ENCODE data around the gene GIMD1. TPM values are rescaled to one million over a fixed set of nuclear protein-coding genes. Genes with fewer than 3 reads are reported as not detected.
"Not testable (repeated sequence)": the region's sequence is repeated elsewhere in the genome, so short reads cannot be mapped to it uniquely, and the experiment has no call there.

Gene GIMD1
- polyA plus RNA-seq (ENCODE audit: insufficient read length in 3 of 3) = not detected

GRCh38 chr4:106368678-106369077 is at the start of gene GIMD1:
Gene GIMD1 (minus strand): TSS chr4:106368778. CDS start chr4:106367435, 1,343 bp downstream.
- no peak for DNase-seq (ENCODE audit: low read depth in 3 of 3, low spot score in 2 of 3)

DNA sequence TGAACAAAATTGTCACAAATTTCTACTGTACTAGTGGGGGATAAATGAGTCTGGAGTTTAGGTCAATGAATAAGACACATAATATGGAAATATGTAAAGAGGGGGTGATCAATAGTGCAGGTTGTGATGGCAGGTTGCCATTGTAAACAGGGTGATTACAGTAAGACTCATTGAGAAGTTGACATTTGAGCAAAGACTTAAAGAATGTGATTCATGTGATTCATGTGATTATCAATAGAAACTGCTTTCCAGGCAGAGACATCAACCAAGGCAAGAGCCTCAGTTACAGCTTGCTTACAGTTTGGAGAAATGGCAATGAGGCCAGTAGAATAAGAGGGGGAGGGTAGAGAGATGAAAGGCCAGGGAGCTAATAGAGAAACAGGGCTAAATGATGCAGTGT is 45.8 kb upstream of the GIMD1 start:
- DNase-seq (ENCODE audit: low read depth in 3 of 3, low spot score in 2 of 3) = no peak

DNA sequence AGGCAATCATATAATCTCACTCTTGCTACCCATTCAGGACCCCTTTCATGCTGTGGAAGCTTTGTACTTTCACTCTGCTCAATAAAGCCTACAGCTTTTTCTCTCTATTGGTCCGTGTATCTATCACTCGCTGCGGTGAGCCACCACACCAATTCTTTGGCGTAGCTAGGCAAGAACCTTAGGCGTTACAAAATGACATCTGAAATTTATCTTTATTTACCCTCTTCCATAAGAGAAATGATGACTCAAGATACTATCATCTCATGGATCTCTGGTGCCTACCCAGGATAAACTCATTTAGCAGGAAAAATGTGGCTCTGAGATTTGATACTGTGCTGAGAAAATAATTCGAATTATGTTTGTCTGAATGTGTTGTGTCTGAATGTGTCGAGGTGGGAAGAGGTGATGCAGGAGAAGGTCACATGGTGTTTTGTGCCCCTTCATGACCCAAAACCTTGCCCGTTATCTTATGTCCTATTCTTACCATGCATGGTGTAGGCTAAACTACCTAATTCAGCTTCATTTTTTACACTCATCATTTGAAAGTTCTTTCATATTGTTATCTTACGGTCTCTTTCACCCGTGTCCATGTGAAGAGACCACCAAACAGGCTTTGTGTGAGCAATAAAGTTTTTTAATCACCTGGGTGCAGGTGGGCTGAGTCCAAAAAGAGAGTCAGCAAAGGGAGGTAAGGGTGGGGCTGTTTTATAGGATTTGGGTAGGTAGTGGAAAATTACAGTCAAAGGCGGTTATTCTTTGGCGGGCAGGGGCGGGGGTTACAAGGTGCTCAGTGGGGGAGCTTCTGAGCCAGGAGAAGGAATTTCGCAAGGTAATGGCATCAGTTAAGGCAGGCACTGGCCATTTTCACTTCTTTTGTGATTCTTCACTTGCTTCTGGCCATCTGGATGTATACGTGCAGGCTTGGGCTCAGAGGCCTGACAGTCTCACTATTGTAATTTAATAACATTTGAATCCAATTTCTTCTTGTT is 41.6 kb upstream of the GIMD1 start:
- no peak for DNase-seq (ENCODE audit: low read depth in 3 of 3, low spot score in 2 of 3)

GRCh38 chr4:106408004-106408403 is 39.4 kb upstream of the GIMD1 start:
- DNase-seq (ENCODE audit: low read depth in 3 of 3, low spot score in 2 of 3) = not testable (repeated sequence)

GRCh38 chr4:106401157-106401556 is 32.6 kb upstream of the GIMD1 start:
- DNase-seq (ENCODE audit: low read depth in 3 of 3, low spot score in 2 of 3) = no peak

GRCh38 chr4:106398898-106399297 is 30.3 kb upstream of the GIMD1 start:
- not testable (repeated sequence) for DNase-seq (ENCODE audit: low read depth in 3 of 3, low spot score in 2 of 3)

DNA sequence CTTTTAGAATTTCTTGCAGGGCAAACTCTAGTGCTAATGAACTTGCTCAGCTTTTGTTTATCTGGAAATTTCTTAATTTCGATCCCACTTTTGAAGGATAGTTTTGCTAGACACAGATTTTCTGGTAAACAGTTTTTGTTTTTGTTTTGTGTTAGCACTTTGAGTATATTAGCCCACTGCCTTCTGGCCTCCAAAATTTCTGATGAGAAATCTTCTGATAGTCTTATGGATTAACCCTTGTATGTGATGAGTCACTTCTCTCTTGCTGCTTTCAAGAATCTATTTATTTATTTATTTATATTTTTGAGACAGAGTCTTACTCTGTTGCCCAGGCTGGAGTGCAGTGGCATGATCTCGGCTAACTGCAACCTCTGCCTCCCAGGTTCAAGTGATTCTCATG is 27.0 kb upstream of the GIMD1 start:
- DNase-seq (ENCODE audit: low read depth in 3 of 3, low spot score in 2 of 3) = no peak

GRCh38 chr4:106385853-106386393 is 17.3 kb upstream of the GIMD1 start:
- no peak for DNase-seq (ENCODE audit: low read depth in 3 of 3, low spot score in 2 of 3)

DNA sequence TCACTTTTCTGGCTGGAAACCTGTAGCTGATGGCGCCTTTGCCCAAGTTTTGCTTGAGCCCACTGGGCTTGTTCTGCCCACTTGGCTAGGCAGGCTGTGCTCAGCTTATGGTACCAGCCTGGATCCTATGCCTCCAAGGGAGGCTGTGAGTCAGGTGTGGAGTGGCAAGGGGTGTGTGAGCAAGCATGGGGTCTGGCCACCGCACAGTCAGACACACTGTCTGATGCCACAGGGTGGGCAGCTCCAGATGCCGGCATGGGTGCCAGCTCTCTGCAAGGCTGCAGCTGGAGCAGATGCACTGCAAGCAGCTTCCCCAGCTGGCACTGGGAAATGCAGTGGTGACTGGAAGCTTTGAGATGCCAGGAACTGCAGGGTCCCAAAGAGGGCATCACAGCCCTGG is 16.3 kb upstream of the GIMD1 start:
- DNase-seq (ENCODE audit: low read depth in 3 of 3, low spot score in 2 of 3) = no peak

GRCh38 chr4:106380179-106380578 is 11.6 kb upstream of the GIMD1 start:
- DNase-seq (ENCODE audit: low read depth in 3 of 3, low spot score in 2 of 3) = no peak

- no peak for DNase-seq (ENCODE audit: low read depth in 3 of 3, low spot score in 2 of 3)
Observed at GRCh38 chr4:106373026-106373425, 4.4 kb upstream of the GIMD1 start.

DNA sequence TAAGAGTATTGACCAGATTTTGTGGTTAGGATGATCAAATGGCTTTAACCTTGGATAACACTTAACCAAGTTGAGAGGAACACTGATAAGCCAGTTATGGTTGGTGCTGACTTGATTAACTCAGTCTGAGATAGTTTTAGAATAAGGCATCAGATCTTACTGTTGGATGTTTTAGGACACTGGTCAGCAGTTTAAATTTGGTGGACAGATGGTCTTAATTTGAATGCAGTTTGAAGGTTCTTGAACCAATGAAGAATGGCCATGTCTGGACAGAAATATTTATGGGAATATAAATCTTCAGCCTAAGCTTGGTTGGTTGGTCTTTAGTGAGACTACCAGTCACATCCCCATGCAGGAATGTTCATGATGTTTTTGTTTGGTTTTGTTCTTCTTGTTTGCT is 2.6 kb upstream of the GIMD1 start:
- no peak for DNase-seq (ENCODE audit: low read depth in 3 of 3, low spot score in 2 of 3)

DNA sequence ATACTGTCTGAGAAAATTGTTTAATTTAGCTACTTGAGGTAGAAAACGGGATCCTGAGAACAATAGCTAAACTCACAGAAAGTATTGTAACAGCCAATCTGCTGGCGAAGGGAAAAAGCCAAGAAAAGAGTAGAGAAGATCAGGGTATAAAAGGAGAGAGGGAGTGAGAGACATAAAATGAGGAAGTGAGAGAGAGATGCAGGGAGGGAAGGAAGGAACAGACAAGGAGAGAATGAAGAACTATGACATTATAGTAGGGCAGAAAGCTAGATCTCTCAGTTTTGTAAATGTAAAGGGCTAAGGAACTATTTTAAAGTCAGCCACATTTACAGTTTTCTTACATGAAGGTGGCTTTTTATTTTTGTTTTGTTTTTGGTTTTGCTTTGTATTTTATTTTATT is 1.6 kb upstream of the GIMD1 start:
- DNase-seq (ENCODE audit: low read depth in 3 of 3, low spot score in 2 of 3) = no peak

DNA sequence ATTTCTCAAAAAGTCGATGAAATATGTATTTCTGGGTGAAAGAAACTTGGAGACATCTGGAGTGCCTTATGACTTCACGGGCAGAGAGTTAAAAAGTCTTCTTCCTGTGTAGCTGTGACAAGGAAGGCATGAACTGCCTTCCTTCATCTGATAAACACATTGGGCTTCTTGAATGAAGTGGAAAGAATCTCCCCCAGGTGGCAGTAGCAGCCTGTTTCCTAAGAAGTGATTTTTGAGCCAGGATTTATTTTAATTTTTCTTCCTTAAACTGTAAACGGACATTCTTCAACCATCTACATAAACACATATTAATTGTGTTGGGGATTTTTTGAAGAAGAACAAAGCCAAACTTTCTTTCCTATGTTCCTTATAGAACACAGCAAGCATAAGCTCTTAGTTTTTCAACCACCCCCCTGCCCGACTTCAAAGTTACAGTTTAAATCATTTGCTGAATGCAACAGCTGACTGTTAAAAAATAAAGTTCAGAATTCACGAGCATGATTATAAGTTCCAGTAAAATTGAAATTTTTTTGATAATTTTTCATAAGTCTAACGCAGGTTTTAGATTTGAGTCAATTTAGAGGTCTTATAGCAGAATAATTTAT is 980 bp upstream of the GIMD1 start:
- peak; percentile 40 to 48 (median 45) for DNase-seq (ENCODE audit: low read depth in 3 of 3, low spot score in 2 of 3)

- DNase-seq (ENCODE audit: low read depth in 3 of 3, low spot score in 2 of 3) = no peak
Observed at GRCh38 chr4:106367072-106367471, 1.5 kb downstream of the GIMD1 start.

GRCh38 chr4:106366026-106366425 is 2.6 kb downstream of the GIMD1 start:
- DNase-seq (ENCODE audit: low read depth in 3 of 3, low spot score in 2 of 3) = no peak

DNA sequence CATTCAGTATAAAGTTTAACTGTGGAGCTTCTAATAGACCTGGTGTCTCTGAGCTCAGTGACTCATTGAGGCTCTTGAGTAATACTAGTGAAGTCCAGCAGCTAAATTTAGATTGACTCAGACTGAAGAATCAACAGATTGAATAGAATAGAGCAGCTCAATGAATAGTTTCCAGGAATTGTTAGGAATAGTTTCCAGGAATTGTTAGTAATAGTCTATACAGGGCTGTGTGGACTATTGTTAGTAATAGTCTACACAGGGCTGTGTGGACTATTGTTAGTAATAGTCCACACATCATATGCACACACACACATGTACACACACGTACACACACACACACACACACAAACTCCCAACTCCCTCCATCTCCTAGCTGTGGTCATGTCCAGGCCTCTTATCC is 3.0 kb downstream of the GIMD1 start:
- DNase-seq (ENCODE audit: low read depth in 3 of 3, low spot score in 2 of 3) = no peak

GRCh38 chr4:106364282-106364681 is 4.3 kb downstream of the GIMD1 start:
- no peak for DNase-seq (ENCODE audit: low read depth in 3 of 3, low spot score in 2 of 3)

GRCh38 chr4:106362086-106362825 is 6.3 kb downstream of the GIMD1 start:
- no peak for DNase-seq (ENCODE audit: low read depth in 3 of 3, low spot score in 2 of 3)

DNA sequence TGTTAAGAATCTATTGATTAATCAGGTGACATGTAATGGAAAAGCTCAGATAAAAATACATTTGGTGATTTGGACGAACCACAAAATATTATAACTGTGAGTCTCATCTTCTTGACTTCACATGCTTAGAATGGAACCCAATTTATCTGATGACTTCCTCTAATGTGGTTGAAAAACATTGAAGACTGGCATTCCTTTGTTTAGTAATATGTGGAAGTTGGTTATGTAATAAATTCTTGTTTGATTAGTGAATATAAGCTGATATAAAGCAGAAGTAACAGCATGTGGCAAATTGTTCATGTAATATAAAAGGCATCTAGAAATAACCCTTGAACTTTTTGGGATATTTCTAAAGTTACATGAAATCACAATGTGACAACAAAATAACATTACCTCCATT is 9.7 kb downstream of the GIMD1 start:
- DNase-seq (ENCODE audit: low read depth in 3 of 3, low spot score in 2 of 3) = no peak

DNA sequence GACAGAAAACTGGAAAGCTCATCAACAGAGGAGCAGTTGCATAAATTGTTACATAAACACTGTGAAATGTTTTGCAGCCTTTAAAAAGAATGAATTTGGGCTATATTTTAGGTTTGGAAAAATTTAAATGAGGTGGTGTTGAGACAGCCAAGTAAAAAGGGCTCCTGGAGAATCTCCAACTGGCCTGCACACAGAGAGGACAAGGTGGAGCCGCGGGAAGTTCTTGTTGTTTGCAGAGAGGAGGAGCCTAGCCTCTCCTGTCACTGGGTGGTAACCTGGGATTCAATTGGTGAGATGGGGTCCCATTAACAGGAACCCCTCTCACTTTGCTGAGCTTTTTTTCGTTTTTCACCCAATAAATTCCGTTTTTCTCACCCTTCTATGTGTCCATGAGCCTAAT is 13.4 kb downstream of the GIMD1 start:
- no peak for DNase-seq (ENCODE audit: low read depth in 3 of 3, low spot score in 2 of 3)
